ENCODE measurements around the gene KRT2.

DNA sequence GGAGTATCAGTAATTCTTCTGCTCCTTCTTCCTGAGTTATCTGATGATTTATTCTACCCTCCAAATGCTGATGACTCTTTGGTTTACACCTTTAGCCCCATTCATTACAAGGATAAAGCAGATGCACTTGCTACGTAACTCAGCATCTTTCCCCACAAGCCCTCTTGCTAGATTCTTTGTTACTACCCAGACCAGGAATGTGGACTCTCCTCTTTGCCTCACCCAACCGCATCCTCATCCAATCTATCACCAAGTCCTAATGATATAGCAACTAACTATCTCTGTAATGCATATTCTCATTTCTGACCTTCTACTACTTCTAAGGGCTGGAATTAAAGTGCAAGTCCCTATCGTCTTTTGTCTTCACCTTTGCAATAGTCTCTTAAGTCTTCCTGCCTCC is 18.9 kb upstream of the KRT2 start:
- no peak for TF ChIP-seq POLR2A (IDR thresholded peaks at IDR 0.05)
- TF ChIP-seq, protein P1, sequence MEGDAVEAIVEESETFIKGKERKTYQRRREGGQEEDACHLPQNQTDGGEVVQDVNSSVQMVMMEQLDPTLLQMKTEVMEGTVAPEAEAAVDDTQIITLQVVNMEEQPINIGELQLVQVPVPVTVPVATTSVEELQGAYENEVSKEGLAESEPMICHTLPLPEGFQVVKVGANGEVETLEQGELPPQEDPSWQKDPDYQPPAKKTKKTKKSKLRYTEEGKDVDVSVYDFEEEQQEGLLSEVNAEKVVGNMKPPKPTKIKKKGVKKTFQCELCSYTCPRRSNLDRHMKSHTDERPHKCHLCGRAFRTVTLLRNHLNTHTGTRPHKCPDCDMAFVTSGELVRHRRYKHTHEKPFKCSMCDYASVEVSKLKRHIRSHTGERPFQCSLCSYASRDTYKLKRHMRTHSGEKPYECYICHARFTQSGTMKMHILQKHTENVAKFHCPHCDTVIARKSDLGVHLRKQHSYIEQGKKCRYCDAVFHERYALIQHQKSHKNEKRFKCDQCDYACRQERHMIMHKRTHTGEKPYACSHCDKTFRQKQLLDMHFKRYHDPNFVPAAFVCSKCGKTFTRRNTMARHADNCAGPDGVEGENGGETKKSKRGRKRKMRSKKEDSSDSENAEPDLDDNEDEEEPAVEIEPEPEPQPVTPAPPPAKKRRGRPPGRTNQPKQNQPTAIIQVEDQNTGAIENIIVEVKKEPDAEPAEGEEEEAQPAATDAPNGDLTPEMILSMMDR (IDR thresholded peaks at IDR 0.05 in 8 of 11, conservative IDR thresholded peaks at IDR 0.05 in 3 of 11): no peak

Measured in spleen (tissue), 7 donors.